B cell (primary cell): ENCODE measurements around the gene ZNF384. TPM values are rescaled to one million over a fixed set of nuclear protein-coding genes. Genes with fewer than 3 reads are reported as not detected.

Source experiments
- ATAC-seq: fragments of 200-7000 bp; cut with Tn5 transposase; one replicate; pipeline ENCODE4 v1.10.0; 2021; ENCODE audit warnings: low read depth, mild to moderate bottlenecking, moderate number of reproducible peaks, moderate library complexity
- CTCF ChIA-PET: fragments of 350-600 bp; sonication (Branson Sonifier 250); formaldehyde crosslinking; loops from one replicate; lab custom pipeline; 2021; ENCODE audit warnings: antibody characterized with exemption, inconsistent platforms; lab: Charles Lee
- POLR2A ChIA-PET: fragments of 350-600 bp; sonication (Branson Sonifier 250); formaldehyde crosslinking; loops from one replicate; lab custom pipeline; 2021; ENCODE audit warnings: antibody characterized with exemption; lab: Charles Lee
- DNase-seq: peaks from one replicate; pipeline ENCODE4 v3.0.0; 2013
- H2AFZ ChIP-seq: 2 replicates; pipeline ENCODE4 v1.6.1; 2012; ENCODE audit warnings: mild to moderate bottlenecking, low read depth, low read length; ENCODE audit not compliant: insufficient read depth, poor library complexity, severe bottlenecking
- H3K27ac ChIP-seq, 2 donors: 1 replicate in 1 of 2; 2 replicates in 1 of 2; pipeline ENCODE4 v1.5.1; 2012 to 2013; ENCODE audit warnings: low read length in 2 of 2, mild to moderate bottlenecking in 2 of 2, moderate library complexity in 1 of 2
- H3K27me3 ChIP-seq, 4 experiments: fragments of 200-600 bp in 1 of 4; sonication (generic) in 1 of 4; replicated peaks in 1 of 4; 1 replicate in 2 of 4; 2 replicates in 2 of 4; pipeline versions ENCODE4 v1.6.1 to v1.7.0; 2013 to 2016; ENCODE audit warnings: low read length in 3 of 4, mild to moderate bottlenecking in 2 of 4, mixed read lengths in 1 of 4, moderate library complexity in 1 of 4; ENCODE audit not compliant: insufficient read depth in 4 of 4, control insufficient read depth in 3 of 4; ENCODE audit errors: control extremely low read depth in 1 of 4
- H3K36me3 ChIP-seq, 2 experiments: replicated peaks in 1 of 2; 1 replicate in 1 of 2; 2 replicates in 1 of 2; pipeline versions ENCODE4 v1.6.1 to v1.7.1; 2013; ENCODE audit warnings: low read length in 1 of 2; ENCODE audit not compliant: insufficient read depth in 2 of 2, control insufficient read depth in 1 of 2; ENCODE audit errors: control extremely low read depth in 1 of 2, extremely low read depth in 1 of 2
- H3K4me1 ChIP-seq, 2 donors: fragments of 200-600 bp in 1 of 2; sonication (generic) in 1 of 2; 1 replicate in 1 of 2; 2 replicates in 1 of 2; pipeline versions ENCODE4 v1.5.1 to v1.6.1; 2013 to 2017; ENCODE audit warnings: low read length in 2 of 2; ENCODE audit not compliant: control insufficient read depth in 2 of 2, insufficient read depth in 2 of 2
- H3K4me2 ChIP-seq: replicated peaks from 2 replicates; pipeline ENCODE3; 2012; ENCODE audit warnings: mild to moderate bottlenecking, low read depth, low read length; ENCODE audit not compliant: poor library complexity, severe bottlenecking
- H3K4me3 ChIP-seq, 5 experiments: fragments of 200-600 bp in 1 of 5; sonication (generic) in 1 of 5; 1 replicate in 3 of 5; 2 replicates in 2 of 5; pipeline versions ENCODE4 v1.5.1 to v1.7.0; 2011 to 2016; ENCODE audit warnings: low read length in 4 of 5, mild to moderate bottlenecking in 4 of 5, low read depth in 2 of 5, control low read depth in 1 of 5, moderate library complexity in 1 of 5; ENCODE audit not compliant: insufficient read depth in 1 of 5; ENCODE audit errors: control extremely low read depth in 1 of 5, extremely low read depth in 1 of 5
- H3K79me2 ChIP-seq: fragments of 200-600 bp; sonication (generic); one replicate; pipeline ENCODE4 v1.6.0; 2016; ENCODE audit warnings: low read length; ENCODE audit not compliant: control insufficient read depth, insufficient read depth
- H3K9ac ChIP-seq: fragments of 200-600 bp; sonication (generic); 2 replicates; pipeline ENCODE4 v1.6.1; 2017; ENCODE audit warnings: mild to moderate bottlenecking, low read length, moderate library complexity
- H3K9me3 ChIP-seq, 3 donors: one replicate each; pipeline versions ENCODE4 v1.6.1 to v1.7.1; 2013; ENCODE audit warnings: low read length in 2 of 3; ENCODE audit not compliant: control insufficient read depth in 2 of 3, insufficient read depth in 1 of 3; ENCODE audit errors: control extremely low read depth in 1 of 3
- H4K20me1 ChIP-seq: 2 replicates; pipeline ENCODE4 v1.6.0; 2012; ENCODE audit warnings: mild to moderate bottlenecking, low read length; ENCODE audit not compliant: insufficient read depth, control insufficient read depth, poor library complexity, severe bottlenecking
- H3K27ac Mint-ChIP-seq: one replicate; pipeline ENCODE4 v1.8.0; 2021; ENCODE audit warnings: mixed read lengths
- H3K27me3 Mint-ChIP-seq: one replicate; pipeline ENCODE4 v1.8.0; 2021; ENCODE audit warnings: mixed read lengths
- H3K4me1 Mint-ChIP-seq: one replicate; pipeline ENCODE4 v1.8.0; 2021; ENCODE audit warnings: mixed read lengths
- H3K4me3 Mint-ChIP-seq: one replicate; pipeline ENCODE4 v1.8.0; 2021; ENCODE audit warnings: mixed read lengths
- H3K9me3 Mint-ChIP-seq: one replicate; pipeline ENCODE4 v1.8.0; 2022; ENCODE audit warnings: mixed read lengths; ENCODE audit not compliant: insufficient read depth
- CTCF ChIP-seq: fragments of 200-600 bp; IDR thresholded peaks from one replicate; pipeline ENCODE4 v1.8.0; 2022; ENCODE audit warnings: antibody characterized with exemption, mild to moderate bottlenecking
- EZH2 ChIP-seq: IDR thresholded peaks from 2 replicates; pipeline ENCODE4 v1.6.1; 2012; ENCODE audit warnings: borderline replicate concordance, low read depth, mild to moderate bottlenecking, moderate library complexity, low read length; ENCODE audit not compliant: insufficient read depth, poor library complexity, severe bottlenecking
- WGBS: methylation state at CpG from one replicate; pipeline ENCODE4 v1.1.5; 2013; ENCODE audit warnings: missing lambda C conversion rate; ENCODE audit not compliant: insufficient coverage; 5-methylcytosine and 5-hydroxymethylcytosine counted together
- intact Hi-C: fragments of 100-400 bp; cut with micrococcal nuclease; formaldehyde crosslinking; loops from one replicate; pipeline ENCODE4 v1.10.0; 2022
- polyA plus RNA-seq: library from polyadenylated mRNA; depleted of rRNA; stranded (reverse); fragments of >200 nt; gene quantifications from 2 replicates; pipeline ENCODE4 v1.2.3, GENCODE V29; 2012
- total RNA-seq, 2 donors: library from RNA; stranded (reverse); fragments of 120-200 nt in 1 of 2; gene quantifications; 1 replicate in 1 of 2; 2 replicates in 1 of 2; pipeline versions ENCODE4 v1.2.3 to v1.2.4, GENCODE V29; 2013 to 2022

ZNF384 gene
- total and polyA plus RNA-seq, 2 donors (not counting 1 experiment from before 2014, with no cell fraction given) = 83.4 to 108 TPM

DNA sequence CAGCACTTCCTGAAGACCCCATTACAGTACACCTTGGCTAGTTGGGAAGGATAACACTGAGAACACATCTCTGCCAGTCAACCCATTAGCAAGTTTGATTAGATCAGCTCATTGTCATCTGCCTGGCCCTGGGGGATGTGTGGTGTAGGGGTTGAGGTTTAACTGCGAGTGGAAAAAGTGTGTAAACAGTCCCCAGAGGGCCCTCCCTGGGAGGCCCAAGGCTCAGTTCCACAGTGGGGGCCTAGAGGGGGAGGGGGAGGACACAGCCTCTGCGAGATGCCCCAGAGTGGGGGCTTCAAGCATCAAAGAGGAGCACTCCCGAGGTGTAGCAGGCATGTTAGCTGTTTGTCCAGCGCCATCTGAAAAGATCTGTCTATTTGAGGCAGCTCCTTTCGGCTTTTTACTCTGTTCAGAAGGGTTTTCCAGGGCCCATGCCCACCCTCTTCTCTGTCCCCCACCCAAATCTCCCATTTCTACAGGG lies 53.8 kb downstream of the ZNF384 start:
- 0% methylated on average over 5 of the region's 5 CpGs for WGBS
- peaks cover 84% of the 10 kb centered on the region for H3K4me1 Mint-ChIP-seq
- Histone ChIP-seq H3K36me3 (peaks cover 0 to 15% of the 10 kb centered on the region in 2 experiments), H3K4me2 (peak overlapping the region; percentile 94), H3K4me3 (peak overlapping the region; percentile 36 to 91 (median 71)), H3K27ac (peak overlapping the region; percentile 86 to 91), H4K20me1 (no peaks in the 10 kb centered on the region), H2AFZ (peak overlapping the region; percentile 68), H3K27me3 (no peaks in the 10 kb centered on the region), H3K79me2 (peaks cover 98% of the 10 kb centered on the region), H3K4me1 (peaks cover 79 to 95% of the 10 kb centered on the region in 2 donors), H3K9me3 (no peaks in the 10 kb centered on the region), H3K9ac (peak overlapping the region; percentile 83)
- peak; percentile 68 for DNase-seq
- H3K27ac Mint-ChIP-seq = peak overlapping the region; percentile 99
- ChIA-PET POLR2A (interaction anchor here (0.6 to 2.7 kb wide), 20 partner anchors 8 to 117 kb away, joined by 3 to 25 read pairs (median 5); partner anchors contain the start of genes ACRBP, COPS7A, MLF2 and NOP2), CTCF (interaction anchor here (0.6 to 5.9 kb wide), 16 partner anchors 9 to 308 kb away, joined by 3 to 58 read pairs (median 4); partner anchors contain the start of genes ACRBP, C12orf57, MLF2 and NOP2)
- intact Hi-C loops = loop anchor here (1.0 to 10.0 kb wide), 6 partner anchors 8 to 309 kb away; partner anchors contain the start of genes C12orf57, ING4 and RNU7-1
- H3K27me3 Mint-ChIP-seq = no peaks in the 10 kb centered on the region
- H3K4me3 Mint-ChIP-seq = peak overlapping the region; percentile 97
- peak; percentile 71 for ATAC-seq
- no peaks in the 10 kb centered on the region for H3K9me3 Mint-ChIP-seq
- TF ChIP-seq CTCF (no peak), EZH2 (no peak)
